Retina (tissue), 1 donor: ENCODE measurements around the gene LAPTM5.
"Not testable (repeated sequence)": the region's sequence is repeated elsewhere in the genome, so short reads cannot be mapped to it uniquely, and the experiment has no call there.

ENCODE experiments used
- DNase-seq: peaks from one replicate; pipeline ENCODE4 v3.0.0-alpha.2; 2016

Gene LAPTM5, protein sequence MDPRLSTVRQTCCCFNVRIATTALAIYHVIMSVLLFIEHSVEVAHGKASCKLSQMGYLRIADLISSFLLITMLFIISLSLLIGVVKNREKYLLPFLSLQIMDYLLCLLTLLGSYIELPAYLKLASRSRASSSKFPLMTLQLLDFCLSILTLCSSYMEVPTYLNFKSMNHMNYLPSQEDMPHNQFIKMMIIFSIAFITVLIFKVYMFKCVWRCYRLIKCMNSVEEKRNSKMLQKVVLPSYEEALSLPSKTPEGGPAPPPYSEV

DNA sequence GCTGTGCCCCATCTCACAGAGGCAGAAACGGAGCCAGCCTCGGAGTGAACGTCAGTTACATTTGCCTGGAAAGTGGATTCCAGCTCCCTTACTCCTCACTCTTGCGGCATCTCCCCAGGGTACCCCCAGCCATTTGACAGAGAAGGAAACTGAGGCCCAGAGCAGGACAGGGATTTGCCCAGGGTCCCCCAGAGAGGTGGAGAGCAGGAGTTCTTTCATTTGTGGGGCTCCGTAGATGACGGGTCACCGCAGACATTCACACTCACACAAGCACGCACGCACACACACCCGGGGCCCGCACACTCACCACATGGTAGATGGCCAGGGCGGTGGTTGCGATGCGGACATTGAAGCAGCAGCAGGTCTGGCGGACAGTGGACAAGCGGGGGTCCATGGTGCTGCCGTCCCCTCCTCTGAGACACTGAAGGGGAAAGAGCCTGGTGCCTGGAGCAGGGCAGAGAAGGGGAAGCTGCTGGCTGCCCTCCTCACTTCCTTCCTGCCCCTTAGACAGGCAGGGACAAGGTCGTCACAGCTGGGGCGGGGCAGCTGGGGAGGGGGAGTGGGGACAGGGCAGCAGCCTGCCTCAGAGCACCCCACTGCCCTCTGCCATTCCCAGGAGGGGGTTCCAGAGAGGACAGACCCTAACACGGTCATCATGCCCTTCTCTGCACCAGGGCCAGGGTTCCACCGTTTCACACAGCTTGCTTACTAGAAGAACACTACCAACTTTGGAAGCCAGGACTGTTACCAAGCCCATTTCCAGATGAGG lies at the start of gene LAPTM5:
LAPTM5 (minus strand) TSS at position 423 of the 769 bp plus-strand sequence; CDS start at position 394, 29 bp downstream.
- no peak for DNase-seq

DNA sequence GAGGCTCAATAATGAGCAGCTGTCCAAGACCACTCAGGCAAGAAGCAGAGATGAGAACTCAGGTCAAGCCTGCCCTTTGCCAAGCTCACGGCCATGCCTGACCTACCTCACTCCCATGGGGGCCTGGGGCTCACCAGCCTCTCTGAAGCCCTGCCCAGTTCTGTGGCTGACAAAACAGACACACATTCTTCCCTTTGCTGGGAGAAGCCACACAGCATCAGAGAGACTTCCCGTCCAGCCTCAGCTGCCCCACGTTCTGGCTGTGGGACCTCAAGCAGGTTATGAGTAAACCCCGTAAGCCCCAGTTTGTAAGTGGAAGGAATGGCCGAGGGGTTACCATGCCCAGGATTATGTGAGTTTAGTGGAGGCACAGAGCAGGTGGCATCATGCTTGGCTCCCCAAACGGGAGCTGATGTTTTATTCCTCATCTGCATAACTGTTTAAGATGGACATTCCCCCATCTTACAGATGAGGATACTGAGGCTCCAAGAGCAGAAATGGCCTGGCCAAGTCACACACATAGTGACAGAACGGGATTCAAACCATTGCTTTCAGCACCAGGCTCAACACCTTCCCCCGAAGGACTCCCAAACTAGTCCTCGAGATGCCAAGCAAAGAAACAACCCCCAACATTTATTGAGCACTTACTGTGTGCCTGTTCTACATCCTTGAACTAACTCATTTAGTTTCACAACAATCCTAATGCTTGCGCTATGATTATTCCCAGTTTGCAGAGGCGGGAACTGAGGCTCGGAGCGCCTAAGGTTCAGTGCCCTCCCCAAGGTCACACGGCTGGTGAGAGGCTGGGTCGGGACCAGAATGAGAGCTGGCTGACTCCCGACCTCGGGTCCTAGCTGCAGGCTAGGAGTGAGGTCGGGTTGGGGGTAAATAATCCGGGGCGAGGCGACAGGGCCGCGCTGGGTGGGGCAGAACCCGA lies 49.1 kb upstream of the LAPTM5 start:
- no peak for DNase-seq

DNA sequence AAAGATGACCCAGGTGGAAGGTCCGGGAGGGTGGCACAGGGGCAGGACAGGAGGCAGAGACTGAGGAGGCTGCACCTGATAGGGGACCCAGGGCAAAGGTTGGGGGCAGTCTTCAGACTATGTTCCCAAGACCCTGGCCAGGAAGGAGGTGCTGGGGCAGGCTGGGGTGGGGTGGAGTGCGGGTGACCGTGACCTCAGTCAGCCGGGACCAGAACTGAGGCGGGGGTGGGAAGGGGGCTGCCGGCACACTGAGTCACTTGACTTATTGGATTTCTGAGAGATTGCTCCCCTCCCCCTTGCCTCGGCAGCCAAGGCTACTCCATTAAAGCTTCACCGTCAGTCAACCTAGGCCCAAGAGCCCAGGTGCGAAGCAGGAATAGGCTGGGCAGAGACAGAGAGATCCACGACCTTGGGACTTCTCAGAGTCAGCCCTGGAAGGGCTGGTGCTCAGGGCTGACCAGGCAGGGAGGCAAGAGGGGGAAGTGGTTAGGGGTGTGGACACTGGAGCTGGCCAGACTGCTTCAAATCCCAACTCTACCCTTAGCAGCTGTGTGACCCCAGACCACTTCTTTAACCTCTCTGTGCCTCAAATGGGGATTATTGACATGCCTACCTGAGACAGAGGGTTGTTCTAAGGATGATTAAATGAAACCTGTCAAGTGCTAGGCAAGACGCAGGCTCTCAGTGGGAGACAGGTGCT lies 47.9 kb upstream of the LAPTM5 start:
- no peak for DNase-seq

DNA sequence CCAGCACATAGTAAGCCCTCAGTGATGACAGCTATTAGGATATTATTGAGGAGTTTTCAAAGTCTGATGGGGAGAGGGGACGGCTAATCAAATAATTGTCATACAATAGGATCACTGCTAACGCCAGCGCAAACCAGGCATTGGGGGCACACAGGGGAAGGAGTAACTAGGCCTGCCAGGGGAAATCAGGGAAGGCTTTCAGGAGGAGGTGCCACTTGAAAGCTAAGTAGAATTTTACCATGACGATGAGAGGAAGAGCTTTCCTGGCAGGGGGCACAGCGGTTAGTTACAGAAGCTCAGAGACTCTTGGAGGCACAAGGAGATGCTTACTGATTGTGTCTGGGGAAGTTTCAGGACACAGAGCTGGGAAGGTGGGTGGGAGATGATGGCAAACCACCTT lies 47.2 kb upstream of the LAPTM5 start:
- DNase-seq = no peak

DNA sequence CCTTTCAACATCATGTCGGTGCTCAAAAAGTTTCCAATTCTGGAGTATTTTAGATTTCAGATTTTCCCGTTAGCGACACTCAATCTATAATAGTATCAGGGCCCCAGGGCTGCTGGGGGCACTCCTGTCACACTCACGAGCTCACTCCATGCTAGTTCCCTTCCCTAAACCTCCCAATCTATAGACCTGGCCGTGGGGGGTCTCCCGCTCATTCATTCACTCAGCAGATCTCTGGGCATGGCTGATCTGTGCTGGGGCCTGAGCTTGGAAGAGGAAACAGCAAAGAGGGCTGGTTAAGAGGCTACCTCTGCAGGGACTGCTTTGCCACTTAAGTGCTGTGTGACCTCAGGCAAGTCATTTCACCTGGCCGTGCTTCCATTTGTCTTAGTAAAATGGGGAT lies 46.8 kb upstream of the LAPTM5 start:
- no peak for DNase-seq

DNA sequence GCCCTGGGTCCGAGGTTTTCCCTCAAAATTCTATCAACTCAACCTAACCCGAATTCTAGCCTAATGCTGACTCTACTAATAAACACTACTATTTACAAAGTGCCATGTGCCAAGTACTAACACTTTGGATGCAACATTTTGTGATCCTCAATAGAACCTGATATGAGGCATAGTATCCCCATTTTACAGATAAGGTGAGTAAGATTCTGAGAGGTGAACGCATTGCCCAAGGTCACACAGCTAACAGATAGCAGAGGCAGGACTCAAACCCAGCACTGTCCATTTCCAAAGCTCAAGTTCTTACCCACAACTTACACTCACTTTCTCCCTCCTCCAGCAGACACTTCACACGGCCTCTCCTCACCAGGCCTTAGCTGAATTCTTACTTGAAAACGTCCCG lies 46.0 kb upstream of the LAPTM5 start:
- no peak for DNase-seq

DNA sequence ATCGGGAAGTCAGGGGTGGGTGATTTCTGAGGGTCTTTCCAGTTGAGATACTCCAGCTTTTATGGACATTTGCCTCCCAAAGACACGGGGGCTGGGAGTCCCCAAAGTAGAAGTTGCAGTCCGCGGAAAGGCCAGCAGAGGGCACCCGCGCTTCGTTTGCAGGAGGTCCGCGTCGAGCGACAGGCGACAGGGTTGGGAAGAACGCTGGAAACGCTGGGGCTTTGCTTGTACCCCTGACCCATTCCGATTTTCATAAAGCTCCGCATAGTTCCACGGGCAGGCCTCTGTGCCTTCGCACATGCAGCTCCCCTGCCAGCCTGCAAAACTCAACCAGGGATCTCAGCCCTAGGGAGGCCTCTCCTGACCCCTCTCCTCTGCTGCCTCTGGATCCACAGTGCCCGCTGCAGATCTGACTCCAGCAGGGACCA lies 44.2 kb upstream of the LAPTM5 start:
- DNase-seq = peak; percentile 94

DNA sequence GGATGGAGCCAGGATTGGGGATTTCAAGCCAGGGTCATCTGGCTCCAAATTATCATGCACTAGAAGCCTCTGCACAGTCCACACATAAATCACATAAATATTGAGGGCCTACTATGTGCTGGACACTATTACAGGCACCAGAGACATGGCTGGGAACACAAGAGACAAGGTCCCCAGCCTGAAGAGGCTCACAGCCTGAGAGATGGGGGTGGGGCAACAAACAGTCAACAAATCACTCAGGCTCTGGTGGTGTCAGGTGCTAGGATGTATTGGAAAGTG lies 41.6 kb upstream of the LAPTM5 start:
- no peak for DNase-seq

DNA sequence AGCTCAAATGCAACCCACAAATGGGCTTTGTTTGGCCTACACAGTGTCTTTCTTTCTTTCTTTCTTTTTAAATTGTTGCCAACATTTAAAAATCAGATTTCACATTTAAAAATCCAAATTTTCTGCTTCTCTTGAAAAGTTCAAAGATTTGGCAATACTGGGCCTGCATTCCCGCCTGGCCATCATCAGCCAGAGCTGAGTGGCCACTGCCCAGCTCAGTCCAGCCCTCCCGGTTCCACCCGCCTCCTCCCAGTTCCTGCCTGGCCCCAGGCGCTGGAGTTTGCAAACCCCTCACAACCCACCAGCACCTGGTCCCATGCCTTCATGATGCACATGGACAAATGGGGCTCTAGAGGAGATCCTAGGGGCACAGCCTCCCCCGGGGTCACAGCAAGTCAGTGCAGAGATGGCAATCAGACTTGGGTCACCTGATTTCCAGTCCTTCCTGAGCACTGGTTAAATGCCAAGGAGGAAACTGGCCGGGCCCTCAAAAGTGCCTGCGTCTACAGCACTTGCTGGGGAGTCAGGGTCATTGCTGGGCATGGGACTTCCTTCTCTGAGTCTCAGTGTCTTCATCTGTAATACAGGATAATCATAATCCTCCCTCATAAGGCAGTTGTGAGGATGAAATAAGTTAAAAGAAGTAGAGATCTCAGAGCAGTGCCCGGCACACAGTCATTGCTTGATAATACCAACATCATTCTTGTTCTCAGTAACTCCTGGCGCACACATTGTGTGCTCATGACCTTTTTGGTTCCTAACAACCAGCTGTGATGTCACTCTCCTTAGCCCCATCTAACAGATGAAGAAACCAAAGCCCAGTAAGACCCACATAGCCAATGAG lies 41.0 kb upstream of the LAPTM5 start:
- DNase-seq = no peak

DNA sequence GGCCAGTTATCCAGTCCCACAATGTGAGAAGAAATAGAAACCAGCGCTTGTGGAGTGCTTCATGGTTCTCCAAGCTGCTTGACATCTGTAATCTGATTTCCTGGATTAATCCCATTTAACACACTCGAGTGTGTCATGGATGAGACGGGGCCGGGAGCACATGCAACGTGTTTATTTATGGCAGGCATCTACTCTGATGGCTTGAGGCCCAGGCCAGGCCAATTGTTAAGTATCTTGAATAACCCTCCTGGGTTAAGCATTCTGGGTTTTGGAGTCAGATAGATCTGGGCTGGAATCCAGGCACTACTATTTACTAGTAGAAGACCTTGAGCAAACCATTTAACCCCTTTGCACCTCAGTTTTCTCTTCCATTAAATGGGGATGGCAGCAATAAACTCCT lies 37.5 kb upstream of the LAPTM5 start:
- DNase-seq = no peak

DNA sequence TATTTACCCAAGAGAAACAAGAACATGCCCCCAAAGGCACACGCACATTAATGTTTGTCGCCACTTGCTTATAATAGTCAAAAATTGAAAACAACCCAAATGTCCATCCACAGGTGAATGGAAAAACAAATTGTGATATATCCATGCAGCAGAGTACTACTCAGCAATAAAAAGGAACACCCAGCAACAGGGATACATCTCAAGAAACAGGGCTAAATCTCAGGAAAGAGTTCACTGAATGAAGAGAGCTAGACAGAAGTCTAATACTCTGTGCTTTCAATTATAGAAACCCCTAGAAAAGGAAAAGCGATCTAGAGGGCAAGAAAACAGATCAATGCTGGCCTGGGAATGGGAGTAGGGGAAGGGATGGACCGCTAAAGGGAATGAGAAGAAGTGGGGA lies 36.7 kb upstream of the LAPTM5 start:
- DNase-seq = no peak

DNA sequence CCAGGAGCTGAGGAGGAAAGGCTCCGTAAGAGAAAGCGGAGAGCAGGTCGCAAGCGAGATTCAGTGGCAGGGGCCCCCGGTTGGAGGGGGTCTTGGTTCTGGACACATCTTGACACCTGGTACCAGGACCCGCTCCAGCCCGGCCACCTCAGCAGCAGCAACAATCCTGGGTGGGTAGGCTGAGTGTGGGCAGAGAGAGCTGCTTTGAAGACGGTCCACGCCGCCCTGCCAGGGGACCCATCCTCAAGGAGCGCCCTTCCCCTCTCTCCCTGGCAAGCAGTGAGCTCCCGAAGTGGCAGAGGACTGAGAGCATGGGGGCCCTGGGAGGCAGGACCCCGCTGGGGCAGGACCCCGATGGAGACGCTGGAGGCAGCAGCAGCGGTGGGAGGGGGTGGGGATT lies 35.6 kb upstream of the LAPTM5 start:
- DNase-seq = no peak

DNA sequence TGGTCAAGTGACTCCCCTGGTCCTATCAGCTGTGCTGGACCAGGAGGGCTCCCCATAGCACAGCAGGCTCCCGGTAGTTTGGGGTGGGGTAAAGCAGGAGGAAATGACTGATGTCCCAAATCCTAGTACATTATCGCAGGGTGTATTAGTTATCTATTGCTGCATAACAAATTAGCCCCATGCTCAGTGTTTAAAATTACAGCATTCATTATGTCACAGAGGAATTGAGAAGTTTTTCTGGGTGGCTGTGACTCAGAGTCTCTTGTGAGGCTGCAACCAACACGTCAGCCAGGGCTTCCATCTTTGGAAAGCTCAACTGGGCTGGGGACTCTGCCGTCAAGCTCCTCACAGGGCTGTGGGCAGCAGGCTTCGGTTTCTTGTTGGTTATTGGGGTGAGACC lies 34.3 kb upstream of the LAPTM5 start:
- DNase-seq = no peak

DNA sequence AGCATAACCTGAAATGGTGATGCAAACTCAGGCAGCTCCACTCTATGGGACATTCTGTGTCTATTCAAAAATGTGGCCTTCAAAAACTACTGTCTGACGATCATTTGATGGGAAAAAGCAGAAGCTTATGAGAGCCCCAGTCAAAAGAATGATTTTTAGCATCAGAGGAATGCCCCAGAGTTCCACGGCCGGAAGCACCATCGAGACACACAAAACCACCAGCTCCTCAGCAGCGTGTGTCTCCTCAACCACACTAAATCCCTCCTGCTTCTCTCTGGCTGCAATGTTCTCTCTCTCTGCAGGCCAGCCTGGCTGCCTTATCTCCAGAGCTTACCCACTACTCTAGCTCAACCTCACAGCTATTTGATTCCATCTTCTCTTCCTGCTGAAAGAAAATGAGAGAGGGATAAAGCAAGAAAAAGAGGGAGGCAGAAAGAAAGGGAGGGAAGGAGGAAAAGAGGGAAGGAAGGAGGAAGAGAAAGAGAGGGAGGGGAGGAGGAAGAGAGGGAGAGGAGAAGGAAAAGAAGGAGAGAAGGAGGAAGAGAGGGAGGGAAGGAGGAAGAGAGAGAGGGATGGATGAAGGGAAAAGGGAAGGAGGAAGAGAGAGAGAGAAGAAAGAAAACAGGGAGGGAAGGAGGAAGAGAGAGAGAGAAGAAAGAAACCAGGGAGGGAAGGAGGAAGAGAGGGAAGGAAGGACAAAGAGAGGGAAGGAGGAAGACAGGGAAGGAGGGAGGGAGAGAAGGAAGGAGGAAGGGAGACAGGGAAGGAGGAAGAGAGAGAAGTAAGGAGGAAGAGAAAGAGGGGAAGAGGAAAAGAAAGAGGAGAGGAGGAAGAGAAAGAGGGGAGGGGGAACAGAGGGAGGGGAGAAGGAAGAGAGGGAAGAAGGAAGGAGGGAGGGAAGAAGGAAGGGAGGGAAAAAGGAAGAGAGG lies 33.5 kb upstream of the LAPTM5 start:
- DNase-seq = no peak

DNA sequence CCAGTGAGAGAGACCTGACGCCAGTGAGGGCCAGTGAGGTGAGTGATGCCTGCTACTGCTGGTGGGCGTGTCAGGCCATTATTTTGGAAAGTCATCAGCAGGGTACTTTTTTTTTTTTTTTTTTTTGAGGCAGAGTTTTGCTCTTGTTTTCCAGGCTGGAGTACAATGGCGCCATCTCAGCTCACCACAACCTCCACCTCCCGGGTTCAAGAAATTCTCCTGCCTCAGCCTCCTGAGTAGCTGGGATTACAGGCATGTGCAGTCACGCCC lies 32.6 kb upstream of the LAPTM5 start:
- DNase-seq = not testable (repeated sequence)

DNA sequence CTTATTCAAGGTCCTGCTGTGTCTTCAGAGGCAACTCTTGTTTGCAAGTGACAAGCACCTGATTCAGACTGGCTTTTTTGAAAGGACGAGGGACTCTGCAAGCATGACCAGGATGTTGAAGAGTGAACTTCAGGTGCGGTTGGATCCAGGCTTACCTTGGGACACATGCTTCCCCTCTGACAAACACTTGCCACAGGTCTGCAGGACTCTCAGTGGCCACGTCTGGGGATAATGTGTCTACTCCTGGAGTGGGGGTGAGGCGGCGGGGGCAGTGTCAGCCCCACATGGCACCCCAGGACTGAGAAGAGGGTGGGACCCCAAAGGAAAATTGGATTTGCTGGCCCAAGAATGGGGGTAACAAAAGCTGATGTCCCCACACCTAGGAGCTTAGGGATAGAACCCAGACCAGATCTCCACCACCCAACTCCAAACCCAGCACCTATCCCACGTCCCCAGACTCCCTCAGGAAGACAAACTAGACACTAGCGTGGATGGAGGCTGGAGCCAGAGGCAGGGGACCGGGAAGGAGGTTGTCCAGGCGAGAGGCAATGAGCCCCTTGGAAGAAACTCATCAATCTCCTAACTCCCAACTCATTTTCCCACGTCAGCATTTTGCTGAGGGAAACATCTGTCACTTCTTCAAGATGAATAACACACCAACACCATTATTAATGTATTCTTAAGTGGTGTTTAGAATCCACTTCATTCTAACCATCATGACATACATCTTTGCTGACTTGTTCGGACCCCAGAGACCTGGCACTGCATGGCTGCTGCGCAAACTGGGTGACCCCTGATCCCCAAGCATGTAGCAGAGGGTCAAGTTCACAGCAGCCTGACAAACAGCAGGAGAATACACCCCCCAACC lies 32.0 kb upstream of the LAPTM5 start:
- no peak for DNase-seq

DNA sequence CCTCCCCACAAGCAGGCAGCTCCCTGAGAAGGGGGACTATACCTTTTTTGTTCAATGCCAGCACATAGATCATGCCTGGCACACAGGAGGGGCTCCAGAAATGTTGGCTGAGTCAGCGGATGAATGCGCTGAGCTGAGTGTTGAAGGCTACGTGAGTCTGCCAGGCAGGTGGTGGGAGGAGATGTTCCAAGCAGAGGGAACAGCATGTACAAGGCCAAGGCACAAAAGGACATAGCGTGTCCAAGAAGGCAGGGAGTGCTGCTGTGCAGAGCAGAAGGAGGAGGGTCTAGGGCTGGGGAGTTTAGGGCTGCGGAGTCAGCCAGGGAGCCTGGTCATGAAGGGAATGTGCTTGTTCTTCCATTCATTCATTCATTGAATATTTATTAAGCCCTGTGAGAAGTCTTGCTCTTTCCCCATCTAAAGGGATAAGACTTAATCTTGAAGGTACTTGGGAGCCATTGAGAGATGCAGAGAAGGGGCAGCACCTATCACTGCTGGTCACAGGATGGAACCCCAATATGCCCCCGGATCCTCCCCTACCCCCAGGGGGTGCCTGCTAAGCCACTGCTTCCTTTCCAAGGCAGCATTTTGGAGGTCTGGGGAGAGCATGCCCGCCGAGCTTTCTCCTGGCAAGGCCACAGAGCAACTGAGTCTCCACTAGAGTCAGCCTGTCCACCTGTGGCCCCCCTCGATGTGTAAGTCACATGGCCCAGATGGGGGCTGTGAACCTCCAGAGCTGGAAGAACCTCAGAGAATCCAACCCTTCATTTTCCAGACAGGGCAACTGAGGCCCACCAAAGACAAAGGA lies 31.2 kb upstream of the LAPTM5 start:
- DNase-seq = no peak

DNA sequence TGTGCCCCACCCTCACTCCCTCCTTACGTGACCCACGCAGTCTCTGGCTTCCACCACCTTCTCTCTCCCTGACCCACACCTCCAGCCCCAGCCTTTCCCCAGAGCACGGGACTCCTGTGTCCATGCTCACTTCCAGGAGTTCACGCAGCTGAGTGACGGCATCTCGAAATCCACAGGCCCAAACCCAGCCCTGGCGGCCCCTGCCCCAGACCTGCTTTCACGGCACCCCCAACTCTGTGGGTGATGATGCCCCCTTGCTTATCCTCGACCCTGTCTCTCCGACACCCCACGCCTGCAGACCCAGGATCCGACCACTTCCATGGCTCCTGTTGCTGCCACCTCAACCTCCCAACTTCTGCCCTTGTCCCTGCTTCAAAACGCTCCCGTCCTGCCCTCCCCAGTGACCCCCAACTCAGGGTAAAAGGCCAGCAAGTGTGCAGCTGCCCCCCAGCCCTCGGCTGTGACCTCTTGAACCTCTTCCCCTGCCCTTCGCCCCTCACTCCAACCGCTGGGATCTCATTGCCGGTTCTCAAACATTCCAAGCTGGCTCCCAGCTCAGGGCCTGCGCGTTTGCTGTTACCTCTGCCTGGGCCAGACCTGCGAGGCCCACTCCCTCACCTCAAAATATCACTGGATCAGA lies 30.4 kb upstream of the LAPTM5 start:
- DNase-seq = no peak

DNA sequence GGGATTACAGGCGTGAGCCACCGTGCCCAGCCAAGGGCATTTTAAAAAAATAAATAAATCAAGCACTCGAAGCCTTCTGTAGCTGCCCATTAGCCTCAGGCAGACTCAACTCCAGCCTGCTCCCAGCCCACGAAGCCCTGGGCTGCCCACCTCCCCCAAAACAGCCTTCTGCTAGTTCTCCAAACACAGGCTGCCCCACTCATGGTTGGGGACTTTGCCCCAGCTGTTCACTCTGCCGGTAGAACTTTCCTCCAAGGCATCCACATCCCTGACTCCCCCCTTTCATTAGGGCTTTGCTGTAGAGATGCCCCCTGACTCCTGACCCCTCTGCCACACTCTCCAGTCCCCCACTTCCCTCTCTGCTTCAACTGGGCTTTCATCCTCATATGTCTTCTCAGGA lies 29.7 kb upstream of the LAPTM5 start:
- no peak for DNase-seq
